HG02973 (cell line): ENCODE measurements around the gene NEMP2.
"Not testable (repeated sequence)": the region's sequence is repeated elsewhere in the genome, so short reads cannot be mapped to it uniquely, and the experiment has no call there.

ENCODE experiments used
- ATAC-seq: cut with Tn5 transposase; IDR thresholded peaks from one replicate; pipeline ENCODE4 v1.9.1; 2021; ENCODE audit warnings: moderate library complexity; ENCODE audit not compliant: unreplicated experiment

The NEMP2 gene

GRCh38 chr2:190494600-190495227, 39.8 kb downstream of the NEMP2 start:
- not testable (repeated sequence) for ATAC-seq

GRCh38 chr2:190493095-190493494, 41.4 kb downstream of the NEMP2 start:
- no peak for ATAC-seq

GRCh38 chr2:190490502-190490901, 44.0 kb downstream of the NEMP2 start:
- ATAC-seq: no peak

- ATAC-seq: no peak
These were observed 45.0 kb downstream of the NEMP2 start for GRCh38 chr2:190489475-190489874.

GRCh38 chr2:190488516-190489233, 45.8 kb downstream of the NEMP2 start:
- ATAC-seq: no peak

- no peak for ATAC-seq
These were observed 48.4 kb downstream of the NEMP2 start for GRCh38 chr2:190486037-190486623.

- ATAC-seq: no peak
These were observed 52.1 kb downstream of the NEMP2 start for GRCh38 chr2:190482451-190482850.

- ATAC-seq: no peak
These were observed 53.2 kb downstream of the NEMP2 start for GRCh38 chr2:190481339-190481738.

GRCh38 chr2:190478572-190479195, 55.8 kb downstream of the NEMP2 start:
- no peak for ATAC-seq

GRCh38 chr2:190477661-190478454, 56.7 kb downstream of the NEMP2 start:
- no peak for ATAC-seq

- ATAC-seq: no peak
These were observed 64.2 kb downstream of the NEMP2 start for GRCh38 chr2:190470256-190470826.

- no peak for ATAC-seq
These were observed 64.8 kb downstream of the NEMP2 start for GRCh38 chr2:190469771-190470170.

GRCh38 chr2:190468814-190469569, 65.5 kb downstream of the NEMP2 start:
- no peak for ATAC-seq

GRCh38 chr2:190468354-190468753, 66.2 kb downstream of the NEMP2 start:
- ATAC-seq: not testable (repeated sequence)

- ATAC-seq: no peak
These were observed 66.9 kb downstream of the NEMP2 start for GRCh38 chr2:190467575-190468083.

- no peak for ATAC-seq
These were observed 67.6 kb downstream of the NEMP2 start for GRCh38 chr2:190466819-190467446.

GRCh38 chr2:190465060-190465459, 69.5 kb downstream of the NEMP2 start:
- ATAC-seq: peak; percentile 54

GRCh38 chr2:190462611-190463010, 71.9 kb downstream of the NEMP2 start:
- no peak for ATAC-seq

GRCh38 chr2:190462181-190462580, 72.3 kb downstream of the NEMP2 start:
- no peak for ATAC-seq
